Measurements from ENCODE around the gene TJP3.

TJP3 gene

DNA sequence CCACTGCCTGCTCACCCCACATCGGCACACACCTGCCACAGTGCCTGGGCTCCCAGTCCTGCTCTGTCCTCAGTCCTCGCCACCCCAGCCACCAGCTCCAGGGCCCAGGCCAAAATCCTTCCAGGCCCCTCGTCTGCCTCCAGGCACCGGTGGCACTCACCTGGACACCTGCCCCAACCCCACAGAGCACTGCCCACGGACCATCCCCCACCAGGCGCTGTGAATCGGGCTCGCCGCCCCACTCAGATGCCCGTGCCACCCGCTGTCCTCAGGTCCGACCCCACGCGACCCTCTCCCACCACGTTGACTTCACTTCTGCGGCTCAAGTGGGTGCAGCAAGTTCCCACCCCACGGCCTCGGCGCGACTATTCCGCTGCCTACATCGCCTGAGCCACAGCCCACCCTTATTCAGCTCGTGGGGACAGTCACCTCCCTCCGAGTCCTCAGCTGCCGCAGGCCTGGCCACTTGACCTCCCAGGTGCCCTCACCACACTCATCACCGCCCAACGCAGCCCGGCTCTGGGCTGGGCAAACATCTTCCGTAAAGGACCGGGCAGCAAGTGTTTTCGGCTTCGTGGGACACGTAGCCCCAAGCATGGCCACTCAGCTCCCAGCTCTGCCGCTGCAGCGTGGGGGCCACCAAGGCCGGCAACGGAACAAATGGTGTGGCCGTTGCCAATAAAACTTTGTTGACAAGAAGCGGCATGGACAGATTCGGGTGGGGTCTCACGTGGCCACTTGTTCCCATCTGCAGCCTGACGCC is 13.6 kb upstream of the TJP3 start:
- H3K4me1 ChIP-seq (ENCODE audit: low read length): no peaks in the 10 kb centered on the region
- H3K9ac ChIP-seq (ENCODE audit: low read length): no peak overlapping the region
- H3K36me3 ChIP-seq (replicated peaks; ENCODE audit: insufficient read depth, low read length): no peaks in the 10 kb centered on the region
- H3F3A ChIP-seq (ENCODE audit: insufficient read depth, low read length): peaks cover 10% of the 10 kb centered on the region; the same call in 1 of the 2 replicates
- no peak overlapping the region for H3K4me2 ChIP-seq (ENCODE audit: low read depth, low read length)
- no peaks in the 10 kb centered on the region for H3K27me3 ChIP-seq (replicated peaks; ENCODE audit: insufficient read depth, low read length)
- H2AFZ ChIP-seq (ENCODE audit: low read length): no peak overlapping the region
- peaks cover 6% of the 10 kb centered on the region; the same call in 1 of the 2 replicates for H4K20me1 ChIP-seq (ENCODE audit: insufficient read depth, low read length)
- H3K27ac ChIP-seq (ENCODE audit: low read length): no peak overlapping the region
- peaks cover 90% of the 10 kb centered on the region for H3K79me2 ChIP-seq (ENCODE audit: low read length)
- TF ChIP-seq EZH2 (optimal IDR thresholded peaks at IDR 0.05; ENCODE audit: low read depth, low read length) (no peak), EZH2phosphoT487 (IDR thresholded peaks at IDR 0.05; ENCODE audit: low read length) (no peak)
- TF ChIP-seq, protein P1, sequence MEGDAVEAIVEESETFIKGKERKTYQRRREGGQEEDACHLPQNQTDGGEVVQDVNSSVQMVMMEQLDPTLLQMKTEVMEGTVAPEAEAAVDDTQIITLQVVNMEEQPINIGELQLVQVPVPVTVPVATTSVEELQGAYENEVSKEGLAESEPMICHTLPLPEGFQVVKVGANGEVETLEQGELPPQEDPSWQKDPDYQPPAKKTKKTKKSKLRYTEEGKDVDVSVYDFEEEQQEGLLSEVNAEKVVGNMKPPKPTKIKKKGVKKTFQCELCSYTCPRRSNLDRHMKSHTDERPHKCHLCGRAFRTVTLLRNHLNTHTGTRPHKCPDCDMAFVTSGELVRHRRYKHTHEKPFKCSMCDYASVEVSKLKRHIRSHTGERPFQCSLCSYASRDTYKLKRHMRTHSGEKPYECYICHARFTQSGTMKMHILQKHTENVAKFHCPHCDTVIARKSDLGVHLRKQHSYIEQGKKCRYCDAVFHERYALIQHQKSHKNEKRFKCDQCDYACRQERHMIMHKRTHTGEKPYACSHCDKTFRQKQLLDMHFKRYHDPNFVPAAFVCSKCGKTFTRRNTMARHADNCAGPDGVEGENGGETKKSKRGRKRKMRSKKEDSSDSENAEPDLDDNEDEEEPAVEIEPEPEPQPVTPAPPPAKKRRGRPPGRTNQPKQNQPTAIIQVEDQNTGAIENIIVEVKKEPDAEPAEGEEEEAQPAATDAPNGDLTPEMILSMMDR (IDR thresholded peaks at IDR 0.05; ENCODE audit: low read length): no peak
- H3K9me2 ChIP-seq (replicated peaks; ENCODE audit: insufficient read depth, low read length): no peaks in the 10 kb centered on the region
- DNase-seq: no peak
- no peaks in the 10 kb centered on the region for H3K9me3 ChIP-seq (replicated peaks; ENCODE audit: insufficient read depth, low read length)
- H3K4me3 ChIP-seq (ENCODE audit: low read length): no peak overlapping the region

DNA sequence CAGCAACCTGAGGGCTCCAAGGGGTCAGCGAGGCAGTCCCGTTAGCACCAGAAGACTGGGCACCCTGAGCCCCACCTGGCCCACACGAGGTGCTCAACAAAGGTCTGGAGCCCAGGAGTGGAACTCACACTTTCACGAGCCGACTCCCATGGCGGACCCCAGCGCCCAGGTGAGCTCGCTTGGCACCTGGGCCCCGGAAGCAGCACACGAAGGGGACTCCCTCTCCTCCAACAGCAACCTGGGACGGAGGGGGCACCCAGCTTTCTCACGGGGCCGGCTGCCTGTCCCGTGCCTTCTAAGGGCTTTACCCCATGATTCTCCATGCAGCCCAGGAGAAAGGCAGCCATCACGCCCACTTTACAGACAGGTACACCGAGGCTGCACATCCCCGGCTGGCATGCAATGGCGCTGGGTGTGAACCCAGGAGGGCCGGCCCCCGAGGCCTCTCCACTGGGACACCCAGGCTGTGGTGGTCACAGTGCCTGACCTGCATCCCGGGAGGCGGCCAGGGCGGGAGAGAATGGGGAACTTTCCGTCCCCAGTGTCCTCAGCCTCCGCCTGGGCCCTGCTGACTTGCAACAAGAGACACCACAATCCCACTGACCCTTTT is 13.0 kb upstream of the TJP3 start:
- no peaks in the 10 kb centered on the region for H3K36me3 ChIP-seq (replicated peaks; ENCODE audit: insufficient read depth, low read length)
- TF ChIP-seq, protein P1 (IDR thresholded peaks at IDR 0.05; ENCODE audit: low read length): no peak
- TF ChIP-seq EZH2phosphoT487 (IDR thresholded peaks at IDR 0.05; ENCODE audit: low read length): no peak
- no peak for TF ChIP-seq EZH2 (optimal IDR thresholded peaks at IDR 0.05; ENCODE audit: low read depth, low read length)
- H3K27ac ChIP-seq (ENCODE audit: low read length): no peak overlapping the region
- peaks cover 88% of the 10 kb centered on the region for H3K79me2 ChIP-seq (ENCODE audit: low read length)
- no peaks in the 10 kb centered on the region for H3K9me3 ChIP-seq (replicated peaks; ENCODE audit: insufficient read depth, low read length)
- peaks cover 6% of the 10 kb centered on the region; the same call in 1 of the 2 replicates for H4K20me1 ChIP-seq (ENCODE audit: insufficient read depth, low read length)
- no peaks in the 10 kb centered on the region for H3K4me1 ChIP-seq (ENCODE audit: low read length)
- H3K4me2 ChIP-seq (ENCODE audit: low read depth, low read length): no peak overlapping the region
- DNase-seq: no peak
- H3K4me3 ChIP-seq (ENCODE audit: low read length): no peak overlapping the region
- no peak overlapping the region for H3K9ac ChIP-seq (ENCODE audit: low read length)
- H2AFZ ChIP-seq (ENCODE audit: low read length): no peak overlapping the region
- no peaks in the 10 kb centered on the region for H3K27me3 ChIP-seq (replicated peaks; ENCODE audit: insufficient read depth, low read length)
- H3K9me2 ChIP-seq (replicated peaks; ENCODE audit: insufficient read depth, low read length): no peaks in the 10 kb centered on the region
- 0 out of 2 replicates have a peak, but pooled peaks cover 4% of the 10 kb centered on the region for H3F3A ChIP-seq (ENCODE audit: insufficient read depth, low read length)

DNA sequence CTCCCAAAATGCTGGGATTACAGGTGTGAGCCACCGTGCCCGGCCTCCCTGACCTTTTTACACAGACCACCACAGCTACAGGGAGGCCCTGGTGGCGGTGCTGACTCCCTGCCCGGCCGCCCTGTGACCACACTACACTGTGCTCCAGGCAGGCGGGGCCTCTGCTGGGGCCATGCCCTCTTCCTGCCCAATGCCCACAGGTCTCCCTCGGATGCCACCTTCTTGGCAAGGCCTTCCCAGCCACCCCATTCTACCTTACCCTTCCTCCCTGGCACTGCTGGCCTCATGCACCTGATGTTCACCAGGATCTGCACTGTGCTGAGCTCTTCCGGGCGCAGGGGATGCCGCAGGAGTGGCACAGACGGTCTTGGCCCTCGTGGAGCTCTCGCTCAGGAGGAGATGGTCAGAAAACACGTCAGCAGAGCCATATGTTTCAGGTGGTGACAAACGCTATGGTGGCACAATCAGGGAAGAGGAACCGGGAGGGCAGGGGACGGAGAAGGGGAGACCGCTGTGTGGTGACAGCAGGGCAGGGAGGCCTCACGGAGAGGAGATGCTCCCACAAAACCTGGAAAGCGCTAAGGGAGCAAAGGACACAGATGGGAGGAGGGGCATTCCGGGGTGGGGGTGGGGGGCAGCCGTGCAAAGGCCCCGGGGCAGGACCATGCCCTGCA is 12.1 kb upstream of the TJP3 start:
- Histone ChIP-seq H3K36me3 (replicated peaks; ENCODE audit: insufficient read depth, low read length) (no peaks in the 10 kb centered on the region), H3F3A (ENCODE audit: insufficient read depth, low read length) (no peaks in the 10 kb centered on the region), H3K9me3 (replicated peaks; ENCODE audit: insufficient read depth, low read length) (no peaks in the 10 kb centered on the region), H4K20me1 (ENCODE audit: insufficient read depth, low read length) (peaks cover 6% of the 10 kb centered on the region; the same call in 1 of the 2 replicates), H3K27me3 (replicated peaks; ENCODE audit: insufficient read depth, low read length) (no peaks in the 10 kb centered on the region), H3K4me2 (ENCODE audit: low read depth, low read length) (no peak overlapping the region), H3K79me2 (ENCODE audit: low read length) (peaks cover 79% of the 10 kb centered on the region), H3K9me2 (replicated peaks; ENCODE audit: insufficient read depth, low read length) (no peaks in the 10 kb centered on the region), H3K4me1 (ENCODE audit: low read length) (0 out of 2 replicates have a peak, but pooled peaks cover 4% of the 10 kb centered on the region), H3K27ac (ENCODE audit: low read length) (no peak overlapping the region), H3K4me3 (ENCODE audit: low read length) (no peak overlapping the region), H2AFZ (ENCODE audit: low read length) (no peak overlapping the region), H3K9ac (ENCODE audit: low read length) (no peak overlapping the region)
- TF ChIP-seq EZH2phosphoT487 (IDR thresholded peaks at IDR 0.05; ENCODE audit: low read length): no peak
- TF ChIP-seq, protein P1 (IDR thresholded peaks at IDR 0.05; ENCODE audit: low read length): no peak
- TF ChIP-seq EZH2 (optimal IDR thresholded peaks at IDR 0.05; ENCODE audit: low read depth, low read length): no peak
- no peak for DNase-seq
